Stimulated activated naive B cell treated with anti-CD40 and anti-IgM and Interleukin-4, amounts not matched to agents 10 μg/mL and 1 μg/mL and 100 μg/mL, for 72 hours (primary cell): ENCODE measurements around the gene CREBBP.

Experiments
- ATAC-seq, 2 donors: fragments of 150-1000 bp; cut with Tn5 transposase; replicated peaks; 2 replicates each; pipeline ENCODE4 v1.10.0; 2021; ENCODE audit warnings: moderate library complexity in 1 of 2
- DNase-seq: peaks from one replicate; pipeline ENCODE4 v3.0.0; 2021
- H3K27ac Mint-ChIP-seq: one replicate; pipeline ENCODE4 v1.8.0; 2022; ENCODE audit warnings: mild to moderate bottlenecking, mixed read lengths
- H3K27me3 Mint-ChIP-seq, 2 donors: one replicate each; pipeline ENCODE4 v1.8.0; 2022; ENCODE audit warnings: mixed read lengths in 2 of 2
- H3K36me3 Mint-ChIP-seq, 2 donors: one replicate each; pipeline ENCODE4 v1.8.0; 2022; ENCODE audit warnings: mixed read lengths in 2 of 2, mild to moderate bottlenecking in 1 of 2
- H3K4me1 Mint-ChIP-seq, 2 donors: one replicate each; pipeline ENCODE4 v1.8.0; 2022; ENCODE audit warnings: mixed read lengths in 2 of 2, mild to moderate bottlenecking in 1 of 2
- H3K4me3 Mint-ChIP-seq, 2 donors: one replicate each; pipeline ENCODE4 v1.8.0; 2022; ENCODE audit warnings: mild to moderate bottlenecking in 2 of 2, mixed read lengths in 2 of 2, moderate library complexity in 1 of 2
- H3K9me3 Mint-ChIP-seq, 2 donors: one replicate each; pipeline ENCODE4 v1.8.0; 2022; ENCODE audit warnings: mixed read lengths in 2 of 2, mild to moderate bottlenecking in 1 of 2

Gene CREBBP

GRCh38 chr16:3696425-3697218, 183.9 kb downstream of the CREBBP start:
- no peak for ATAC-seq
- Mint-ChIP-seq H3K9me3 (no peaks in the 10 kb centered on the region), H3K36me3 (peaks cover 28 to 39% of the 10 kb centered on the region in 2 donors), H3K4me1 (peaks cover 16 to 32% of the 10 kb centered on the region in 2 donors), H3K4me3 (no peak overlapping the region), H3K27me3 (no peaks in the 10 kb centered on the region), H3K27ac (no peak overlapping the region)
- DNase-seq = no peak

GRCh38 chr16:3695610-3696369, 184.7 kb downstream of the CREBBP start:
- H3K27me3 Mint-ChIP-seq = no peaks in the 10 kb centered on the region

GRCh38 chr16:3694051-3694450, 186.5 kb downstream of the CREBBP start:
- Mint-ChIP-seq H3K4me3 (no peak overlapping the region), H3K27me3 (no peaks in the 10 kb centered on the region)

More at GRCh38 chr16:3695610-3696369, 184.7 kb downstream of the CREBBP start:
- no peaks in the 10 kb centered on the region for H3K9me3 Mint-ChIP-seq
- DNase-seq (no peak), ATAC-seq (peak in 1 of 2 donors; percentile 65)
- peak overlapping the region; percentile 44 for H3K27ac Mint-ChIP-seq
- H3K4me1 Mint-ChIP-seq = peaks cover 16 to 34% of the 10 kb centered on the region in 2 donors
- peaks cover 23 to 33% of the 10 kb centered on the region in 2 donors for H3K36me3 Mint-ChIP-seq
- H3K4me3 Mint-ChIP-seq = no peak overlapping the region

GRCh38 chr16:3691761-3692160, 188.8 kb downstream of the CREBBP start:
- no peak overlapping the region for H3K4me3 Mint-ChIP-seq
- no peak for DNase-seq

More at GRCh38 chr16:3694051-3694450, 186.5 kb downstream of the CREBBP start:
- Mint-ChIP-seq H3K9me3 (no peaks in the 10 kb centered on the region), H3K27ac (peak overlapping the region; percentile 56), H3K4me1 (peaks cover 20 to 31% of the 10 kb centered on the region in 2 donors), H3K36me3 (peaks cover 25 to 39% of the 10 kb centered on the region in 2 donors)
- DNase-seq (no peak), ATAC-seq (no peak)

GRCh38 chr16:3690980-3691720, 189.4 kb downstream of the CREBBP start:
- Mint-ChIP-seq H3K27ac (peak overlapping the region; percentile 67), H3K36me3 (peaks cover 40 to 50% of the 10 kb centered on the region in 2 donors), H3K4me3 (no peak overlapping the region), H3K9me3 (no peaks in the 10 kb centered on the region), H3K4me1 (peaks cover 20 to 25% of the 10 kb centered on the region in 2 donors), H3K27me3 (no peaks in the 10 kb centered on the region)
- ATAC-seq (no peak), DNase-seq (no peak)

More at GRCh38 chr16:3691761-3692160, 188.8 kb downstream of the CREBBP start:
- peaks cover 41 to 49% of the 10 kb centered on the region in 2 donors for H3K36me3 Mint-ChIP-seq
- no peaks in the 10 kb centered on the region for H3K27me3 Mint-ChIP-seq
- ATAC-seq = no peak
- no peaks in the 10 kb centered on the region for H3K9me3 Mint-ChIP-seq
- H3K4me1 Mint-ChIP-seq = peaks cover 22 to 28% of the 10 kb centered on the region in 2 donors
- no peak overlapping the region for H3K27ac Mint-ChIP-seq

DNA sequence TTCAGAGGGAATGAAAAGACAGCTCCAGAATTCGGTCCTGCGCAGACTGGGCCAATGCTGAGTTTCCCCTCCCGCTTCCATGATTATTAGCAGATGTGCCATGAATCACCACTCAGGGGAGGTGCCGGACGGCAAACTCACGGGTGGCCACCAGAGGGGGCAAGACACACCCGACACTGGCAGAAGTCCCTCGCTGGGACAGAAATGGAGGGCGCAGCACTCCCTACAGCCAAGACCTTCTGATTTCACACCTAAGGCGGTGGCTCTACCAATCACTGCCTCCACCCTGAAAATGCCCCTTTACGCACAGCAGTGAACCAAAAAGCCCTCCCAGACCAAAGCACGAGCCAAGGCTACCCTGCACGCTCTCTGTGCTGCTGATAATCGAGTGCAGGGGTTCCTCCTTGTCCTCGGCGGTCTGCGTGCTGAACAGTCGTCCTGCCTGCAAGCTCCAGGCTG, 190.0 kb downstream of the CREBBP start:
- H3K4me3 Mint-ChIP-seq = peak overlapping the region in 1 of 2 donors; percentile 2
- H3K9me3 Mint-ChIP-seq = no peaks in the 10 kb centered on the region
- peak; percentile 76 for DNase-seq
- H3K4me1 Mint-ChIP-seq = peaks cover 14 to 18% of the 10 kb centered on the region in 2 donors
- peak overlapping the region; percentile 67 for H3K27ac Mint-ChIP-seq
- peaks cover 38 to 49% of the 10 kb centered on the region in 2 donors for H3K36me3 Mint-ChIP-seq
- no peaks in the 10 kb centered on the region for H3K27me3 Mint-ChIP-seq
- peak; percentile 98 to 99 for ATAC-seq

DNA sequence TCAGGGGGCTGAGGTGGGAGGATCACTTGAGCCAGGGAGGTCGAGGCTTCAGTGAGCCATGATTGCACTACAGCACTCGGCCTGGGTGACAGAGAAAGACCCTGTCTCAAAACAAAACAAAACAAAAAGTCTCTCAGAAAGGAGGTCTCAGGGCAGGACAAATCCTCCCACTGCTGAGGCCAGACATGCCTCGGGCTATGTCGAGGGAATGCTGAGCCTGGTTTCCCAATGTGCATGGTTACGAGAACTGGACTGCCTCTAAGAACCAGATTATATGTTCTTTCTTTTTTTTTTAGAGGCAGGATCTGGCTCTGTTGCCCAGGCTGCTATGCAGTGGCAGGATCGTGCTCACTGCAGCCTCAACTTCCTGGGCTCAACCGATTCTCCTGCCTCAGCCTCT, 190.8 kb downstream of the CREBBP start:
- DNase-seq (no peak), ATAC-seq (no peak)
- H3K9me3 Mint-ChIP-seq = no peaks in the 10 kb centered on the region
- no peak overlapping the region for H3K27ac Mint-ChIP-seq
- H3K36me3 Mint-ChIP-seq = peaks cover 37 to 48% of the 10 kb centered on the region in 2 donors
- H3K4me3 Mint-ChIP-seq = no peak overlapping the region
- peaks cover 10 to 11% of the 10 kb centered on the region in 2 donors for H3K4me1 Mint-ChIP-seq
- no peaks in the 10 kb centered on the region for H3K27me3 Mint-ChIP-seq

DNA sequence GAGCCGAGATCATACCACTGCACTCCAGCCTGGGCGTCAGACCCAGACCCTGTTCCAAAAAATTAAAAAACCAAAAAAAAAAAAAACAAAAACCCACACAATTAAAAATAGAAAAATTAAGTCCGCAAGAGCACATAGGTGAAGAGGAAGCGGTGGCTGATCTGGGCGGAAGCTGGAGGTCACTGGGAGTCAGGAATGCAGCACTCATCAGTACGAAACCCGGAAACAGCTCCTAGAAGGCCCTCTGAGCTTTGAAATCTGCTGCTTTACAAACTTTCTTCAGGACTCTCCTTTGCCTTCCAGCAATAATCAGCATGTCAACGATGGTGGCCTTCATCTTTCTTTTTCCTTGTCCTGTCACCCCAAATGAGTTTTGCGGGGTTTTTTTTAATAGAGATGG, 192.7 kb downstream of the CREBBP start:
- Mint-ChIP-seq H3K27ac (no peak overlapping the region), H3K27me3 (no peaks in the 10 kb centered on the region), H3K36me3 (peaks cover 40 to 51% of the 10 kb centered on the region in 2 donors), H3K9me3 (no peaks in the 10 kb centered on the region), H3K4me3 (no peak overlapping the region), H3K4me1 (peaks cover 9% of the 10 kb centered on the region in 2 donors)
- DNase-seq (no peak), ATAC-seq (no peak)

- Mint-ChIP-seq H3K27ac (no peak overlapping the region), H3K36me3 (peaks cover 46 to 59% of the 10 kb centered on the region in 2 donors), H3K4me1 (peaks cover 9% of the 10 kb centered on the region in 2 donors), H3K27me3 (no peaks in the 10 kb centered on the region), H3K9me3 (no peaks in the 10 kb centered on the region), H3K4me3 (no peak overlapping the region)
- ATAC-seq (no peak), DNase-seq (no peak)
Measured at GRCh38 chr16:3687021-3687420, 193.5 kb downstream of the CREBBP start.

- peaks cover 50 to 69% of the 10 kb centered on the region in 2 donors for H3K36me3 Mint-ChIP-seq
- no peak for ATAC-seq
- no peaks in the 10 kb centered on the region for H3K4me1 Mint-ChIP-seq
- no peaks in the 10 kb centered on the region for H3K27me3 Mint-ChIP-seq
- DNase-seq = no peak
- H3K27ac Mint-ChIP-seq = no peak overlapping the region
- no peak overlapping the region for H3K4me3 Mint-ChIP-seq
- no peaks in the 10 kb centered on the region for H3K9me3 Mint-ChIP-seq
Measured at GRCh38 chr16:3681206-3681605, 199.3 kb downstream of the CREBBP start.

GRCh38 chr16:3677994-3678393, 202.5 kb downstream of the CREBBP start:
- H3K27me3 Mint-ChIP-seq = no peaks in the 10 kb centered on the region
- ATAC-seq (no peak), DNase-seq (no peak)
- H3K36me3 Mint-ChIP-seq = peaks cover 56 to 81% of the 10 kb centered on the region in 2 donors
- no peak overlapping the region for H3K27ac Mint-ChIP-seq
- no peak overlapping the region for H3K4me3 Mint-ChIP-seq
- H3K4me1 Mint-ChIP-seq = no peaks in the 10 kb centered on the region
- no peaks in the 10 kb centered on the region for H3K9me3 Mint-ChIP-seq

DNA sequence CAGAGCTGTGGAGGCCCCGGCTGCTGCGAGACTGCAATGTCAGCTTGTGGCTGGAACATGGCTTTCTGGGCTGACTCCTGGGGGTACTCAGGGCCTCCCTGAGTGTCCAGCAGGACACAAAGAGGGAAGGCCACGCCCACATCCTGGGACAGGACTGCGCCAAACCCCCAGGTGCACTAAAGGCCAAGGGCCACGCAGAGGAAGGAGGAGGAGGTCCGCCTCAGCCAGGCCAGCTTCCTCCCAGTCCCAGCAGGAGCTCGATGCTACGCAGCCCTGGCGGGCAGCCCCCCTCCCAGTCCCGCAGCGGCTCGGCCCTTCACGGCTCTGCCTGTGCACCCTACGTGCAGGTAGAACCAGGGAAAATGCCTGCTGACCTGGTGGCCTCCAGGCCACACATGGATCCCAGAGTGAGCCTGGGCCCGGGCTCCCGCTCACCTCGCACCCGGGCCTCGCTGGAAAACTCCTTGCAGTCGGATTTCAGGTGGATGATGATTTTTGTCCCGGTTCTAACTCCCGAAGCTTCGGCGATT, 204.8 kb downstream of the CREBBP start:
- peaks cover 56 to 78% of the 10 kb centered on the region in 2 donors for H3K36me3 Mint-ChIP-seq
- ATAC-seq (no peak), DNase-seq (no peak)
- H3K27me3 Mint-ChIP-seq = no peaks in the 10 kb centered on the region
- H3K27ac Mint-ChIP-seq = no peak overlapping the region
- H3K4me3 Mint-ChIP-seq = no peak overlapping the region
- no peaks in the 10 kb centered on the region for H3K9me3 Mint-ChIP-seq
- no peaks in the 10 kb centered on the region for H3K4me1 Mint-ChIP-seq
